CD4-positive, CD25-positive, alpha-beta regulatory T cell (primary cell): ENCODE measurements around the gene POMT1. TPM values are rescaled to one million over a fixed set of nuclear protein-coding genes. Genes with fewer than 3 reads are reported as not detected.

Experiments
- ATAC-seq, 2 donors: fragments of 150-1000 bp; cut with Tn5 transposase; one replicate each; pipeline ENCODE4 v1.10.0; 2021; ENCODE audit warnings: low read depth in 2 of 2, moderate number of reproducible peaks in 2 of 2, moderate library complexity in 1 of 2
- DNase-seq, 3 donors: peaks; one replicate each; pipeline versions ENCODE4 v3.0.0 to v3.0.0-alpha.2; 2012 to 2022; ENCODE audit warnings: mixed read lengths in 1 of 3
- H3K27ac ChIP-seq: one replicate; pipeline ENCODE4 v1.7.0; 2013; ENCODE audit warnings: mild to moderate bottlenecking, low read length; ENCODE audit not compliant: insufficient read depth, poor library complexity, severe bottlenecking
- H3K27me3 ChIP-seq: one replicate; pipeline ENCODE4 v1.7.0; 2013; ENCODE audit warnings: low read length; ENCODE audit not compliant: control insufficient read depth, insufficient read depth
- H3K36me3 ChIP-seq: one replicate; pipeline ENCODE4 v1.7.0; 2013; ENCODE audit warnings: mild to moderate bottlenecking, low read length, moderate library complexity; ENCODE audit not compliant: control insufficient read depth, insufficient read depth
- H3K4me1 ChIP-seq: 2 replicates; pipeline ENCODE4 v1.7.0; 2013; ENCODE audit warnings: mild to moderate bottlenecking, low read length; ENCODE audit not compliant: insufficient read depth, control insufficient read depth, poor library complexity, severe bottlenecking
- H3K4me3 ChIP-seq: one replicate; pipeline ENCODE4 v1.7.0; 2013; ENCODE audit warnings: low read depth, mild to moderate bottlenecking, low read length, moderate library complexity
- H3K9me3 ChIP-seq, 2 experiments: 1 replicate in 1 of 2; 2 replicates in 1 of 2; pipeline ENCODE4 v1.7.0; 2013; ENCODE audit warnings: low read length in 2 of 2, mild to moderate bottlenecking in 1 of 2, moderate library complexity in 1 of 2; ENCODE audit not compliant: control insufficient read depth in 2 of 2
- H3K27ac Mint-ChIP-seq, 3 donors: one replicate each; pipeline ENCODE4 v1.8.0; 2020 to 2022; ENCODE audit warnings: mild to moderate bottlenecking in 3 of 3, mixed read lengths in 3 of 3, moderate library complexity in 2 of 3
- H3K27me3 Mint-ChIP-seq: one replicate; pipeline ENCODE4 v1.8.0; 2022; ENCODE audit warnings: mild to moderate bottlenecking, mixed read lengths
- H3K36me3 Mint-ChIP-seq: one replicate; pipeline ENCODE4 v1.8.0; 2020; ENCODE audit warnings: mixed read lengths
- H3K4me1 Mint-ChIP-seq, 4 donors: one replicate each; pipeline ENCODE4 v1.8.0; 2020 to 2022; ENCODE audit warnings: mixed read lengths in 4 of 4, mild to moderate bottlenecking in 1 of 4
- H3K4me3 Mint-ChIP-seq, 4 donors: one replicate each; pipeline ENCODE4 v1.8.0; 2020 to 2022; ENCODE audit warnings: mild to moderate bottlenecking in 4 of 4, mixed read lengths in 4 of 4, moderate library complexity in 3 of 4
- H3K9me3 Mint-ChIP-seq, 7 donors: one replicate each; pipeline ENCODE4 v1.8.0; 2020 to 2022; ENCODE audit warnings: mixed read lengths in 7 of 7, mild to moderate bottlenecking in 3 of 7, moderate library complexity in 2 of 7
- polyA plus RNA-seq, 4 donors: library from polyadenylated mRNA; unstranded; fragments of 300-500 nt; fragmentation: Illumina TruSeq; gene quantifications; one replicate each; pipeline ENCODE4 v1.2.3, GENCODE V29; 2021
- total RNA-seq: library from RNA; stranded (reverse); gene quantifications from one replicate; pipeline ENCODE4 v1.2.3, GENCODE V29; 2022

POMT1 gene
- total and polyA plus RNA-seq, 5 donors from 2014 or later = 13.2 to 52.3 (median 15.5) TPM

DNA sequence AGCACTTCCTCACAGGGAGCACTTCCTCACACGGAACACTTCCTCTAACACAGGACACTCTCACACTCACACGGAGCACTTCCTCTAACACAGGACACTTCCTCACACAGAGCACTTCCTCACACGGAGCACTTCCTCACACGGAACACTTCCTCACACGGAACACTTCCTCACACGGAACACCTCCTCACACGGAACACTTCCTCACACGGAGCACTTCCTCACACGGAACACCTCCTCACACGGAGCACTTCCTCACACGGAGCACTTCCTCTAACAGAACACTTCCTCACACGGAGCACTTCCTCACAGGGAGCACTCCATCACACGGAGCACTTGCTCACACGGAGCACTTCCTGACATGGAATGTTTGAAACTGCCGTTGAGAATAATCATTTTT lies 13.4 kb downstream of the POMT1 start:
- Mint-ChIP-seq H3K4me3 (no peak overlapping the region), H3K9me3 (no peaks in the 10 kb centered on the region), H3K4me1 (no peaks in the 10 kb centered on the region), H3K27me3 (no peaks in the 10 kb centered on the region), H3K36me3 (peaks cover 16% of the 10 kb centered on the region), H3K27ac (no peak overlapping the region)
- H3K36me3 ChIP-seq = peaks cover 71% of the 10 kb centered on the region
- ATAC-seq (no peak), DNase-seq (no peak)
- H3K4me1 ChIP-seq = no peaks in the 10 kb centered on the region
- no peaks in the 10 kb centered on the region for H3K9me3 ChIP-seq
- no peaks in the 10 kb centered on the region for H3K27me3 ChIP-seq
- no peak overlapping the region for H3K27ac ChIP-seq
- H3K4me3 ChIP-seq = no peak overlapping the region

DNA sequence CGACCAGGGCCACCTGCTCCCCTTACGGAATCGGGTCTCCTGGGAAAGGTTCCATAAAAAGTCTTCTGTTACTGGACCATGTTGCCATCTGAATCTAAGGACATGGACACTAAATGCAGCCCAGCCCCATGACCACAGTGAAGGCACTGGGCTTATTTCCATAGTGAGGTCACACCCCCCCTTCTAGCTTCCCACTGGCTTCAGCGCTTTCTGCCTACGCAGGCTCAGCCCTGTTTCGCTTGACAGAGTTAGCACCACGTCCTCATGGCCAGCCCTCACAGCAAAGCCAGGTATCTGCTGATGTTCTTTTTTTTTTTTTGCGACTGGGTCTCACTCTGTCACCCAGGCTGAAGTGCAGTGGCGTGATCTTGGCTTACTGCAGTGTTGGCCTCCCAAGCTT lies 14.2 kb downstream of the POMT1 start:
- Histone ChIP-seq H3K36me3 (peaks cover 71% of the 10 kb centered on the region), H3K27ac (no peak overlapping the region), H3K4me1 (no peaks in the 10 kb centered on the region), H3K9me3 (no peaks in the 10 kb centered on the region), H3K27me3 (no peaks in the 10 kb centered on the region), H3K4me3 (no peak overlapping the region)
- no peaks in the 10 kb centered on the region for H3K27me3 Mint-ChIP-seq
- H3K4me3 Mint-ChIP-seq = no peak overlapping the region
- no peak overlapping the region for H3K27ac Mint-ChIP-seq
- DNase-seq (no peak), ATAC-seq (no peak)
- H3K4me1 Mint-ChIP-seq = no peaks in the 10 kb centered on the region
- H3K9me3 Mint-ChIP-seq = no peaks in the 10 kb centered on the region
- peaks cover 17% of the 10 kb centered on the region for H3K36me3 Mint-ChIP-seq

- Histone ChIP-seq H3K36me3 (peaks cover 69% of the 10 kb centered on the region), H3K4me3 (no peak overlapping the region), H3K9me3 (no peaks in the 10 kb centered on the region), H3K27ac (no peak overlapping the region), H3K4me1 (no peaks in the 10 kb centered on the region), H3K27me3 (no peaks in the 10 kb centered on the region)
- no peaks in the 10 kb centered on the region for H3K9me3 Mint-ChIP-seq
- ATAC-seq = no peak
- H3K36me3 Mint-ChIP-seq = peaks cover 13% of the 10 kb centered on the region
- no peak overlapping the region for H3K4me3 Mint-ChIP-seq
- no peaks in the 10 kb centered on the region for H3K4me1 Mint-ChIP-seq
- no peaks in the 10 kb centered on the region for H3K27me3 Mint-ChIP-seq
- H3K27ac Mint-ChIP-seq = no peak overlapping the region
- no peak for DNase-seq
These were observed 15.1 kb downstream of the POMT1 start for GRCh38 chr9:131517761-131518190.

DNA sequence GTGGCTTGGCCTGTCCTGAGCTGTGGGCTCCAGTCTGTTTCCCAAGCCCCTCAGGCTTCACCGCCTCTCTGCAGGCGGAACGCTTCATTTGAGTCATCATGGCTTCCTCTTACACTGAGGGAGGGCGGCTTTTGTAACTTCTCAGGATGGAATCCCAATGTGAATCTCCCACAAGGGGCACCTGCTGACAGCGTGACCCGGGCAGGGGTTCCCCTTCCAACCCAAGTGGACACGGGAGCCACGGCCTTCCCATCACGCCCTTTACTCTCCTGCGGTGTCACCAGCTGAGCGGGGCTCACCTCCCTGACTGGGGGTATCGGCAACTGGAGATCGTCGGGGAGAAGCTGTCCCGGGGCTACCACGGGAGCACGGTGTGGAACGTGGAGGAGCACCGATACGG lies 15.8 kb downstream of the POMT1 start:
- H3K36me3 Mint-ChIP-seq = peaks cover 13% of the 10 kb centered on the region
- Histone ChIP-seq H3K27ac (no peak overlapping the region), H3K4me1 (no peaks in the 10 kb centered on the region), H3K9me3 (no peaks in the 10 kb centered on the region), H3K27me3 (no peaks in the 10 kb centered on the region), H3K4me3 (no peak overlapping the region), H3K36me3 (peaks cover 74% of the 10 kb centered on the region)
- ATAC-seq = no peak
- H3K4me1 Mint-ChIP-seq = no peaks in the 10 kb centered on the region
- H3K9me3 Mint-ChIP-seq = no peaks in the 10 kb centered on the region
- peak overlapping the region in 1 of 3 donors; percentile 66 for H3K27ac Mint-ChIP-seq
- DNase-seq = no peak
- H3K4me3 Mint-ChIP-seq = no peak overlapping the region
- H3K27me3 Mint-ChIP-seq = no peaks in the 10 kb centered on the region

GRCh38 chr9:131520503-131520902 lies 17.8 kb downstream of the POMT1 start:
- no peaks in the 10 kb centered on the region for H3K9me3 Mint-ChIP-seq
- H3K27ac Mint-ChIP-seq = no peak overlapping the region
- Histone ChIP-seq H3K27ac (no peak overlapping the region), H3K9me3 (no peaks in the 10 kb centered on the region), H3K36me3 (peaks cover 81% of the 10 kb centered on the region), H3K27me3 (no peaks in the 10 kb centered on the region), H3K4me3 (no peak overlapping the region), H3K4me1 (no peaks in the 10 kb centered on the region)
- DNase-seq (no peak), ATAC-seq (no peak)
- no peaks in the 10 kb centered on the region for H3K4me1 Mint-ChIP-seq
- H3K27me3 Mint-ChIP-seq = no peaks in the 10 kb centered on the region
- peaks cover 13% of the 10 kb centered on the region for H3K36me3 Mint-ChIP-seq
- no peak overlapping the region for H3K4me3 Mint-ChIP-seq

- Histone ChIP-seq H3K27ac (no peak overlapping the region), H3K27me3 (no peaks in the 10 kb centered on the region), H3K36me3 (peaks cover 81% of the 10 kb centered on the region), H3K4me3 (no peak overlapping the region), H3K4me1 (no peaks in the 10 kb centered on the region), H3K9me3 (no peaks in the 10 kb centered on the region)
- H3K4me3 Mint-ChIP-seq = no peak overlapping the region
- peak overlapping the region in 1 of 3 donors; percentile 89 for H3K27ac Mint-ChIP-seq
- no peak for DNase-seq
- H3K27me3 Mint-ChIP-seq = no peaks in the 10 kb centered on the region
- peaks cover 15% of the 10 kb centered on the region for H3K36me3 Mint-ChIP-seq
- no peak for ATAC-seq
- no peaks in the 10 kb centered on the region for H3K9me3 Mint-ChIP-seq
- H3K4me1 Mint-ChIP-seq = no peaks in the 10 kb centered on the region
These were observed 18.5 kb downstream of the POMT1 start for GRCh38 chr9:131521203-131521602.

DNA sequence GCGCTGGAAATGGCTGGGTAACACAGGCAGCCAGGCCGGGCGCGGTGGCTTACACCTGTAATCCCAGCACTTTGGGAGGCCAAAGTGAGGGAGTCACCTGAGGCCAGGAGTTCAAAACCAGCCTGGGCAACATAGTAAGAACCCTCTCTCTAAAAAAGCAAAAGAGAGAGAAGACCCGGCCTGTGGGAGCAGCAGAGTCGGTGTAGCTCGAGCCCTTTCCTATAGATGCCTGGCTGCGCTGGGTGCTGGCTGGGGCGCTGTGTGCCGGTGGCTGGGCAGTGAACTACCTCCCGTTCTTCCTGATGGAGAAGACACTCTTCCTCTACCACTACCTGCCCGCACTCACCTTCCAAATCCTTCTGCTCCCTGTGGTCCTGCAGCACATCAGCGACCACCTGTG lies 19.1 kb downstream of the POMT1 start:
- Mint-ChIP-seq H3K4me1 (no peaks in the 10 kb centered on the region), H3K27me3 (no peaks in the 10 kb centered on the region), H3K4me3 (peak overlapping the region in 1 of 4 donors; percentile 10), H3K9me3 (no peaks in the 10 kb centered on the region), H3K36me3 (peaks cover 21% of the 10 kb centered on the region), H3K27ac (peak overlapping the region in 1 of 3 donors; percentile 89)
- no peaks in the 10 kb centered on the region for H3K9me3 ChIP-seq
- H3K4me3 ChIP-seq = no peak overlapping the region
- no peak for ATAC-seq
- no peaks in the 10 kb centered on the region for H3K27me3 ChIP-seq
- H3K27ac ChIP-seq = no peak overlapping the region
- no peaks in the 10 kb centered on the region for H3K4me1 ChIP-seq
- no peak for DNase-seq
- peaks cover 81% of the 10 kb centered on the region for H3K36me3 ChIP-seq

GRCh38 chr9:131522257-131523085 lies 19.8 kb downstream of the POMT1 start:
- Histone ChIP-seq H3K4me3 (no peak overlapping the region), H3K36me3 (peaks cover 81% of the 10 kb centered on the region), H3K27ac (no peak overlapping the region), H3K4me1 (no peaks in the 10 kb centered on the region), H3K9me3 (no peaks in the 10 kb centered on the region), H3K27me3 (no peaks in the 10 kb centered on the region)
- Mint-ChIP-seq H3K36me3 (peaks cover 21% of the 10 kb centered on the region), H3K27me3 (no peaks in the 10 kb centered on the region), H3K4me1 (no peaks in the 10 kb centered on the region), H3K9me3 (no peaks in the 10 kb centered on the region), H3K27ac (no peak overlapping the region), H3K4me3 (peak overlapping the region in 1 of 4 donors; percentile 10)
- DNase-seq = no peak
- ATAC-seq = no peak
